Stimulated activated effector memory CD8-positive, alpha-beta T cell treated with anti-CD3 and anti-CD28 coated beads, Interleukin-12 subunit alpha, Interleukin-12 subunit beta, amount 100 ng/mL, for 72 hours (primary cell): ENCODE results near the gene NUCB2.
"Not testable (repeated sequence)": the region's sequence is repeated elsewhere in the genome, so short reads cannot be mapped to it uniquely, and the experiment has no call there.

Source experiments
- ATAC-seq: fragments of 150-1000 bp; cut with Tn5 transposase; 2 replicates; pipeline ENCODE4 v1.10.0; 2021
- DNase-seq, 2 donors: peaks; one replicate each; pipeline ENCODE4 v3.0.0; 2021 to 2022; ENCODE audit warnings: low spot score in 2 of 2
- H3K27ac Mint-ChIP-seq: one replicate; pipeline ENCODE4 v1.8.0; 2022; ENCODE audit warnings: mild to moderate bottlenecking, mixed read lengths
- H3K36me3 Mint-ChIP-seq: one replicate; pipeline ENCODE4 v1.8.0; 2022; ENCODE audit warnings: mild to moderate bottlenecking, mixed read lengths
- H3K4me1 Mint-ChIP-seq: one replicate; pipeline ENCODE4 v1.8.0; 2022; ENCODE audit warnings: mixed read lengths
- H3K4me3 Mint-ChIP-seq: one replicate; pipeline ENCODE4 v1.8.0; 2022; ENCODE audit warnings: mild to moderate bottlenecking, mixed read lengths
- H3K9me3 Mint-ChIP-seq: one replicate; pipeline ENCODE4 v1.8.0; 2022; ENCODE audit warnings: mixed read lengths

NUCB2 gene

GRCh38 chr11:17258670-17259069, 17.9 kb upstream of the NUCB2 start:
- Mint-ChIP-seq H3K36me3 (no peaks in the 10 kb centered on the region), H3K27ac (no peak overlapping the region), H3K4me1 (peaks cover 10% of the 10 kb centered on the region), H3K9me3 (no peaks in the 10 kb centered on the region), H3K4me3 (no peak overlapping the region)
- no peak for DNase-seq
- ATAC-seq = no peak

DNA sequence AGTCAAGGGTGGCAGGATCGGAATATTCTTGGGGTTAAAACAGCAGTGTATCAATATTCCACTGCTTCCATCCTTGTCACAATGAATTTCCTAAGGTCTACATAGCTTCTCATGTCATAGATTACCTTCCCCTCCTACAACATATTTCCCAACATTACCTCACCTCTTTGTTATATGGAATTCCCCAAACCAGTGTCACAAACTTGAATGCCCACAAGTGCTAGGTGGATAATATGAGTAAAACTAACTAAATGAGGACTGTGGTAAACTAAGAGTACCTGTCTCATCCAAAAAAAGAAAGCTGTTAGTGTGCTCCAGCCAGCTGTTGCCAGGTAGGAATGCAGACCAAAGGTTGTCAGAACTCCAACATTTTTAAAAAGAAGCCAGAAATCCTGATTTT, 17.0 kb upstream of the NUCB2 start:
- no peaks in the 10 kb centered on the region for H3K36me3 Mint-ChIP-seq
- H3K9me3 Mint-ChIP-seq = no peaks in the 10 kb centered on the region
- no peak overlapping the region for H3K27ac Mint-ChIP-seq
- H3K4me1 Mint-ChIP-seq = peaks cover 10% of the 10 kb centered on the region
- H3K4me3 Mint-ChIP-seq = no peak overlapping the region
- peak; percentile 38 for ATAC-seq
- no peak for DNase-seq

- DNase-seq (no peak), ATAC-seq (no peak)
- Mint-ChIP-seq H3K4me3 (no peak overlapping the region), H3K27ac (no peak overlapping the region), H3K4me1 (peaks cover 10% of the 10 kb centered on the region), H3K9me3 (no peaks in the 10 kb centered on the region), H3K36me3 (no peaks in the 10 kb centered on the region)
Measured at GRCh38 chr11:17260020-17260419, 16.5 kb upstream of the NUCB2 start.

DNA sequence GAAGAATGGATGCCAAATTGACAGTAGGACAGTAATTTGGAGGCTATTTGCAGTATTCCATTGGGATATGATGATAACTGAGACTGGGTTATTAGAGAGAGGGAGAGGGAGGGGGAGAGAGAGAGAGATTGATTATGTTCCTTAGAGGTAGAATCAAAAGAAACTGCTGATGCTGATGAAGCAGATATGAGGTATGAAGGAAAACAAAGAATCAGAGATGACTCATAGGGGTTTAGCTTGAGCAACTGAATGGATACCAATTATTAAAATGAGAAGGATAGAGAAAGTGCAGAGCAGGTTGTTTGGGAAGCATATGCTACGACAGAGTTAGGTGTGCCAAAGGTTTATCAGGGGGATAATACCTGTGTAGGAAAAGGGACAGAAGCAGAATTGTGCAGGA, 12.8 kb upstream of the NUCB2 start:
- no peak for ATAC-seq
- DNase-seq = no peak
- H3K4me1 Mint-ChIP-seq = peaks cover 6% of the 10 kb centered on the region
- no peak overlapping the region for H3K4me3 Mint-ChIP-seq
- no peaks in the 10 kb centered on the region for H3K9me3 Mint-ChIP-seq
- no peaks in the 10 kb centered on the region for H3K36me3 Mint-ChIP-seq
- no peak overlapping the region for H3K27ac Mint-ChIP-seq

- no peaks in the 10 kb centered on the region for H3K36me3 Mint-ChIP-seq
- no peak overlapping the region for H3K4me3 Mint-ChIP-seq
- no peak overlapping the region for H3K27ac Mint-ChIP-seq
- peaks cover 6% of the 10 kb centered on the region for H3K4me1 Mint-ChIP-seq
- no peaks in the 10 kb centered on the region for H3K9me3 Mint-ChIP-seq
- DNase-seq (no peak), ATAC-seq (no peak)
Measured at GRCh38 chr11:17266781-17267180, 9.8 kb upstream of the NUCB2 start.

- Mint-ChIP-seq H3K27ac (no peak overlapping the region), H3K36me3 (no peaks in the 10 kb centered on the region), H3K4me3 (no peak overlapping the region), H3K4me1 (peaks cover 6% of the 10 kb centered on the region), H3K9me3 (no peaks in the 10 kb centered on the region)
- DNase-seq (no peak), ATAC-seq (peak; percentile 67)
Measured at GRCh38 chr11:17267576-17267975, 9.0 kb upstream of the NUCB2 start.

- not testable (repeated sequence) for H3K27ac Mint-ChIP-seq, H3K4me3 Mint-ChIP-seq, H3K36me3 Mint-ChIP-seq, H3K4me1 Mint-ChIP-seq, ATAC-seq, H3K9me3 Mint-ChIP-seq, DNase-seq
Measured at GRCh38 chr11:17268500-17268899, 8.0 kb upstream of the NUCB2 start.

DNA sequence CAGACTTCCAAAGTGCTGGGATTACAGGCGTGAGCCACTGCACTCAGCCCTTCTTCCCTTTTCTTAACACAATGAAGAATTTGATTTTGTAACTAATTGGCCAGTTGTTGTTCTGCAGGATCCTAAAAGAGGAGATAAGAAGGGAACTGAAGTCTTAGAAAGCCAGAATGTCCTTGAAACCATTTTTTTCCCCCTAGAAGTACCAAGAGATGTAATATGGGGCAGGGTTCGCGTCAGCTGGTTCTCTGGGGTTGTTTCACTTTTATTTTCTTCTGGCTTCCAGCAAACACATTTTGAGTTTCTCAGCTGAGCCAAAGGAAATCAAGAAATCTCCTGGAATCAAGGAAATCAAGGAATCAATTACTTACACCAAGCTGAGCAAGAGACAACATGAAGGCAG, 7.6 kb upstream of the NUCB2 start:
- Mint-ChIP-seq H3K9me3 (no peaks in the 10 kb centered on the region), H3K4me3 (no peak overlapping the region), H3K36me3 (no peaks in the 10 kb centered on the region), H3K27ac (no peak overlapping the region), H3K4me1 (peaks cover 6% of the 10 kb centered on the region)
- no peak for ATAC-seq
- DNase-seq = no peak

GRCh38 chr11:17272801-17273200, 3.7 kb upstream of the NUCB2 start:
- Mint-ChIP-seq H3K27ac (no peak overlapping the region), H3K4me1 (peaks cover 10% of the 10 kb centered on the region), H3K9me3 (no peaks in the 10 kb centered on the region), H3K4me3 (no peak overlapping the region), H3K36me3 (peaks cover 11% of the 10 kb centered on the region)
- DNase-seq (no peak), ATAC-seq (no peak)

DNA sequence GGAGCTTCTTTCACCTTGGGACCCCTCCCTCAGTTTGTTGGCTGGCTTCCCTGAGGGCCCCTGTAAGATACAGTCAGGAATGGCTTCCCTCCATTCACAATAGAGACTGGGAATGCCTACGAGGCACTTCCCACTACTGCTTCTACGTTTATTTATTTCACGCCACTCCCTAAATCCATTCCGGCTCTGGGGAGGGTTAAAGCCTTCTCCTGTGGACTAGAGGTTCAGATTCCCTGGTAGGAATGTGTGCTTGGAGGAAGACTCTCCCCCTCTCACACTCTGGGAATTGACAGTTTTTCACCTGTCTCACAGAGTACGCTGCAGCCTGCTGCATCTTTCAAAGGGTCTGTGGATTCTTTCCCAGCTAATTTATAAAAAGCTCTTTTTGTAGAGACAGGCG, 3.3 kb upstream of the NUCB2 start:
- no peak for DNase-seq
- H3K4me3 Mint-ChIP-seq = no peak overlapping the region
- H3K4me1 Mint-ChIP-seq = peaks cover 11% of the 10 kb centered on the region
- ATAC-seq = no peak
- H3K27ac Mint-ChIP-seq = no peak overlapping the region
- no peaks in the 10 kb centered on the region for H3K9me3 Mint-ChIP-seq
- H3K36me3 Mint-ChIP-seq = peaks cover 11% of the 10 kb centered on the region

GRCh38 chr11:17273668-17274282, 2.8 kb upstream of the NUCB2 start:
- no peak for DNase-seq
- Mint-ChIP-seq H3K4me3 (no peak overlapping the region), H3K4me1 (peaks cover 16% of the 10 kb centered on the region), H3K9me3 (no peaks in the 10 kb centered on the region), H3K27ac (no peak overlapping the region), H3K36me3 (peaks cover 11% of the 10 kb centered on the region)
- no peak for ATAC-seq

DNA sequence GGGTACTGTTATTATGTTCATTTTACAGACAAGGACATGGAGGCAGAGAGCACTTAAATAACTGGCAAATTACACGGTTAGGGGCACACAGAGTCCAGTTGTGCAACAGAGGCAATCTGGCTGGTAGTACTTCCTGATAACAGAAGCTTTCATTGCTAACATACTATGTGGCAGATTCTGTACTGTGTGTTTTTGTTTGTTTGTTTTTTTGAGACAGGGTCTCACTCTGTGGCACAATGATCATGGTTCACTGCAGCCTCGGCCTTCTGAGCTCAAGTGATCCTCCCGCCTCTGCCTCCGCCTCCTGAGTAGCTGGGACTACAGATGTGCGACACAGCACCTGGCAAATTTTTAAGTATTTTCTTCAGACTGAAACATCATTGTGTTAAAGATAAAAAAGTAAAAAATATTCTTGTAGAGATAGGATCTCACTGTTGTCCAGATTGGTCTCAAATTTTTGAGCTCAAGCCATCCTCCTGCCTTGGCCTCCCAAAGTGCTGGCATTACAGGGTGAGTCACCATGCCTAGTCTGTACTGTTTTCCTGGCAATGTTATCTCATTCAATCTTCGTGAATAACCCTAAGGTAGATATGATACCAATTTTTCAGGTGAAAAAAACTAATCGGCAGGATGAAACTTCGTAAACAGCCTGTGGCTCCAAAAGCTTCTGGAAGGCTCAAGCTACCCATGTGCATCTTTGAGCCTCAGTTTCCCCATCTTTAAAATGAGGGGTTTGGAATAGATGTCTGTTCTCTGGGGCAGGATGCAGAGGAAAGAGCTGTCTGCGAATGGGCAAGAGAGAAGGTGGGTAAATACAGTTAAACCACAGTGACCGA, 921 bp upstream of the NUCB2 start:
- no peak for ATAC-seq
- peaks cover 11% of the 10 kb centered on the region for H3K36me3 Mint-ChIP-seq
- peak overlapping the region; percentile 97 for H3K27ac Mint-ChIP-seq
- peak overlapping the region; percentile 92 for H3K4me3 Mint-ChIP-seq
- H3K9me3 Mint-ChIP-seq = no peaks in the 10 kb centered on the region
- DNase-seq = no peak
- H3K4me1 Mint-ChIP-seq = peaks cover 16% of the 10 kb centered on the region

DNA sequence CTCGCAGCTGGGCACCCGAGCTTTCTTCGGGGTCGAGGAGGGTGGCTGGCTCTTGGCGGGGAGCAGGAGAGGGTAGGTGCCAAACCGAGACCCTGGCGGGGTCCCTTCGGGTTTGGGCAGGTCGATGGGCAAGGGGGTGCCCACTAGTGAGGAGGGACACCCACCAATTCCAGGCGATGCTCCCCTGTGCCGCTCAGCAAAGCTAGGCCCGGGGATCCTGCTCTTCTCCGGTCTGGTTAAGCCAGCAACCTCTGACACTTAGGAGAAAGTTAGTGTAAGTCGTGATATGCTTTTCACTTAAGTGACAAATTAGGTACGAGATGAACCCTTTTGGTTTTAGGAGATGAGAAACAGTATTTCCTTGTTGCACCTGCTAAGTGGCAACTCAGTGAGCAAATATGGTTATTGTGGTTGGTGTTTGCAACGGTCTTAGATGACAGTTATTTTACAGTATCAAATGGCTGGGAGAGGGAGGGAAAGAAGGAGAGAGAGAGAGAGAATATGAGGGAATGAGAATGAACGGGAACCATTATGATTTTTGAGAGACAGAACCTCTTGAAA, 565 bp downstream of the NUCB2 start:
- no peak for DNase-seq
- H3K36me3 Mint-ChIP-seq = peaks cover 11% of the 10 kb centered on the region
- peaks cover 16% of the 10 kb centered on the region for H3K4me1 Mint-ChIP-seq
- no peaks in the 10 kb centered on the region for H3K9me3 Mint-ChIP-seq
- ATAC-seq = peak; percentile 73
- peak overlapping the region; percentile 97 for H3K27ac Mint-ChIP-seq
- peak overlapping the region; percentile 92 for H3K4me3 Mint-ChIP-seq

DNA sequence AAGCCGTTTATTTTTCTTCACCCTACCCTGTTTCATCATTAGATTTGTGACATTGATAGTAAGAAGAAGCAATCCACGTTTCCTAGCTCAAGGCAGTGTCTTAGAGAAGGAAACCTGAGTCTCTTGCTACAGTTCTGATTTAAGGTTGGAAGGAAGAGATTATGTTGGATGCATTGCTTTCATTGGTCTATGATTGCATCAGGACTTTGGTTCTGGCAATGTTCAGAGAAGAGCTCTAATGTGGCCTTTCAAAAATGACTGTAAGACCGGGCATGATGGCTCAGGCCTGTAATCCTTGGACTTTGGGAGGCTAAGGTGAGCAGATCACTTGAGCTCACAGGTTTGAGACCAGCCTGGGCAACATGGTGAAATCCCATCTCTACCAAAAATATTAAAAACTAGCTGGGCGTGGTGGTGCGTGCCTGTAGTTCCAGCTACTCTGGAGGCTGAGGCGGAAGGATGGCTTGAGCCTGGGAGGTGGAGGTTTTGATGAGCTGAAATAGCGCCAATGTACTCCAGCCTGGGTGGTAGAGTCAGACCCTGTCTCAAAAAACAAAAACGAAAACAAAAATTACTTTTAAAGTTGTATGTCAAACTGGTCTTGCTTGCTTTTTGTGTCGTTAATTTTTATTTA, 4.1 kb downstream of the NUCB2 start:
- Mint-ChIP-seq H3K27ac (no peak overlapping the region), H3K36me3 (peaks cover 14% of the 10 kb centered on the region), H3K4me3 (no peak overlapping the region), H3K9me3 (peaks cover 3% of the 10 kb centered on the region), H3K4me1 (peaks cover 24% of the 10 kb centered on the region)
- DNase-seq (no peak), ATAC-seq (no peak)

DNA sequence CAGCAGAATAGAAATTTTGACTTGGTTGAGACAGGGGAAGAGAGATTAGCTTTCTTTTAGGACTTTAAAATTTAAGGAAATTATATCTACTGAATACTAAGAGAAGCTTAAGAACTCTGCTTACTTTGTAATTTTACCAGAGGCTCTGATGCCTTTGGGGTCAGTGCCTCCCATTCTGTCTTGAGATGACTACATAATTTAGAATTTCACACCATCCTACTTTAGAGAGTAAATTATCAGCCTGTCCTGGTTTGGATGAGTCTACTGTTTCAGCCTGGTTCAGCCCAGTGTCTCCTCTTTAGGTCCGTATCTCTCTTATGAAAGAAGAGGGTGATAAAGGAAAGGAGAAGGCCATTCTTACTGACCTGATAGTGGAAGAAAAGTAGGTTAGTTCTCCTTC, 9.8 kb downstream of the NUCB2 start:
- H3K4me1 Mint-ChIP-seq = peaks cover 32% of the 10 kb centered on the region

More for the DNA sequence above, 9.8 kb downstream of the NUCB2 start:
- peaks cover 3% of the 10 kb centered on the region for H3K9me3 Mint-ChIP-seq
- ATAC-seq = peak; percentile 68
- H3K36me3 Mint-ChIP-seq = peaks cover 26% of the 10 kb centered on the region
- no peak for DNase-seq
- H3K4me3 Mint-ChIP-seq = no peak overlapping the region
- peak overlapping the region; percentile 17 for H3K27ac Mint-ChIP-seq
